Left colon (tissue), 2 donors: ENCODE measurements around the gene HDAC10. TPM values are rescaled to one million over a fixed set of nuclear protein-coding genes. Genes with fewer than 3 reads are reported as not detected.
"Not testable (repeated sequence)": the region's sequence is repeated elsewhere in the genome, so short reads cannot be mapped to it uniquely, and the experiment has no call there.

Experiments
- ATAC-seq: fragments of 200-7000 bp; cut with Tn5 transposase; one replicate; pipeline ENCODE4 v1.9.1; 2020; ENCODE audit warnings: mild to moderate bottlenecking, moderate library complexity
- DNase-seq, 2 donors: peaks; one replicate each; pipeline ENCODE4 v3.0.0-alpha.2; 2020
- intact Hi-C, 2 donors: fragments of 100-400 bp; cut with DNase I in 1 of 2; cut with micrococcal nuclease in 1 of 2; formaldehyde crosslinking; loops; one replicate each; pipeline versions ENCODE4 v1.11.2 to v1.14.0; 2022; cut with DNase I, micrococcal nuclease
- total RNA-seq, 2 donors: library from RNA; stranded (reverse); fragmentation: NEBNext Ultra II Directional; extraction: Animal tissue kit (Norgen Biotek cat#: 25700); gene quantifications; one replicate each; pipeline ENCODE4 v1.2.1, GENCODE V29; 2021
- donor health status: DM: no; HTN: no; CAD: no.
- donor health status: DM: yes; HTN: yes; CAD: no.

HDAC10 gene
- total RNA-seq, 2 donors from 2014 or later, result 48.3 to 49.2 TPM

GRCh38 chr22:50211147-50211546 is 39.9 kb downstream of the HDAC10 start:
- intact Hi-C loops, result loop anchor here in 1 of 2 donors (5.0 kb wide), 1 partner anchor 64 kb away; no protein-coding TSS in a partner anchor
- ATAC-seq (no peak), DNase-seq (no peak)

GRCh38 chr22:50210378-50211139 is 40.5 kb downstream of the HDAC10 start:
- no peak for ATAC-seq
- intact Hi-C loops, result loop anchor here in 1 of 2 donors (5.0 kb wide), 1 partner anchor 63 kb away; no protein-coding TSS in a partner anchor
- DNase-seq, result no peak

GRCh38 chr22:50209893-50210292 is 41.2 kb downstream of the HDAC10 start:
- DNase-seq, result peak in 1 of 2 donors; percentile 81
- intact Hi-C loops, result loop anchor here (5.0 kb wide), 1 partner anchor 63 kb away; no protein-coding TSS in a partner anchor
- peak; percentile 70 for ATAC-seq

GRCh38 chr22:50208939-50209892 is 41.8 kb downstream of the HDAC10 start:
- intact Hi-C loops, result loop anchor here in 1 of 2 donors (5.0 kb wide), 1 partner anchor 62 kb away; no protein-coding TSS in a partner anchor
- ATAC-seq, result peak; percentile 18
- no peak for DNase-seq

- intact Hi-C loops, result loop anchor here in 1 of 2 donors (5.0 kb wide), 1 partner anchor 61 kb away; no protein-coding TSS in a partner anchor
- DNase-seq (no peak), ATAC-seq (no peak)
Measured at GRCh38 chr22:50208430-50208938, 42.6 kb downstream of the HDAC10 start.

GRCh38 chr22:50207383-50208140 is 43.5 kb downstream of the HDAC10 start:
- intact Hi-C loops, result loop anchor here in 1 of 2 donors (5.0 kb wide), 1 partner anchor 60 kb away; no protein-coding TSS in a partner anchor
- ATAC-seq (no peak), DNase-seq (no peak)

GRCh38 chr22:50206599-50206998 is 44.5 kb downstream of the HDAC10 start:
- intact Hi-C loops, result loop anchor here in 1 of 2 donors (5.0 kb wide), 1 partner anchor 59 kb away; no protein-coding TSS in a partner anchor
- ATAC-seq (no peak), DNase-seq (no peak)

GRCh38 chr22:50205781-50206569 is 45.1 kb downstream of the HDAC10 start:
- no peak for ATAC-seq
- DNase-seq, result no peak
- intact Hi-C loops, result loop anchor here in 1 of 2 donors (5.0 kb wide), 1 partner anchor 59 kb away; no protein-coding TSS in a partner anchor

GRCh38 chr22:50204998-50205397 is 46.1 kb downstream of the HDAC10 start:
- not testable (repeated sequence) for ATAC-seq, DNase-seq
- intact Hi-C loops, result loop anchor here in 1 of 2 donors (5.0 kb wide), 1 partner anchor 58 kb away; no protein-coding TSS in a partner anchor

- ATAC-seq (no peak), DNase-seq (no peak)
- intact Hi-C loops, result no loop called here
Measured at GRCh38 chr22:50204571-50204970, 46.5 kb downstream of the HDAC10 start.

- intact Hi-C loops, result no loop called here
- no peak for DNase-seq
- no peak for ATAC-seq
Measured at GRCh38 chr22:50203288-50203687, 47.8 kb downstream of the HDAC10 start.

- DNase-seq (no peak), ATAC-seq (no peak)
- intact Hi-C loops, result no loop called here
Measured at GRCh38 chr22:50202130-50202666, 48.9 kb downstream of the HDAC10 start.

- ATAC-seq (peak; percentile 46), DNase-seq (no peak)
- intact Hi-C loops, result no loop called here
Measured at GRCh38 chr22:50201191-50202129, 49.6 kb downstream of the HDAC10 start.

- DNase-seq (peak; percentile 92 to 94), ATAC-seq (peak; percentile 86)
- intact Hi-C loops, result no loop called here
Measured at GRCh38 chr22:50200461-50201190, 50.4 kb downstream of the HDAC10 start, which contains the start of gene SELENOO. Gene SELENOO (plus strand): TSS chr22:50201011. CDS start chr22:50201037, 26 bp downstream.

GRCh38 chr22:50199829-50200460 is 51.1 kb downstream of the HDAC10 start:
- intact Hi-C loops, result no loop called here
- DNase-seq (no peak), ATAC-seq (peak; percentile 2)
